ENCODE data around the gene XRCC6.
"Not testable (repeated sequence)": the region's sequence is repeated elsewhere in the genome, so short reads cannot be mapped to it uniquely, and the experiment has no call there.

XRCC6 gene

GRCh38 chr22:41663594-41663993 is 42.5 kb downstream of the XRCC6 start:
- WGBS, 2 experiments, result 93 to 95% methylated on average over 7 to 9 of the region's 9 CpGs
- H3K27me3 ChIP-seq (ENCODE audit: control insufficient read depth, insufficient read depth, low read length, poor library complexity, severe bottlenecking); H3K4me3 ChIP-seq (ENCODE audit: insufficient read depth, low read depth, low read length); H3K27ac ChIP-seq (ENCODE audit: insufficient read depth, low read depth, low read length, poor library complexity, severe bottlenecking); H3K4me1 ChIP-seq (ENCODE audit: control insufficient read depth, insufficient read depth, low read length); H3K9me3 ChIP-seq (ENCODE audit: control insufficient read depth, low read length): not testable (repeated sequence)
- H3K36me3 ChIP-seq (ENCODE audit: control insufficient read depth, insufficient read depth, low read length), result peaks cover 54% of the 10 kb centered on the region

GRCh38 chr22:41664490-41664889 is 43.4 kb downstream of the XRCC6 start:
- H3K9me3 ChIP-seq (ENCODE audit: control insufficient read depth, low read length), result no peaks in the 10 kb centered on the region
- peaks cover 4% of the 10 kb centered on the region for H3K4me1 ChIP-seq (ENCODE audit: control insufficient read depth, insufficient read depth, low read length)
- no peaks in the 10 kb centered on the region for H3K27me3 ChIP-seq (ENCODE audit: control insufficient read depth, insufficient read depth, low read length, poor library complexity, severe bottlenecking)
- peaks cover 47% of the 10 kb centered on the region for H3K36me3 ChIP-seq (ENCODE audit: control insufficient read depth, insufficient read depth, low read length)
- no peak overlapping the region for H3K4me3 ChIP-seq (ENCODE audit: insufficient read depth, low read depth, low read length)
- H3K27ac ChIP-seq (ENCODE audit: insufficient read depth, low read depth, low read length, poor library complexity, severe bottlenecking), result peak overlapping the region; percentile 26

GRCh38 chr22:41664951-41665350 is 43.9 kb downstream of the XRCC6 start:
- Histone ChIP-seq H3K4me1 (ENCODE audit: control insufficient read depth, insufficient read depth, low read length) (peaks cover 4% of the 10 kb centered on the region), H3K27ac (ENCODE audit: insufficient read depth, low read depth, low read length, poor library complexity, severe bottlenecking) (no peak overlapping the region), H3K27me3 (ENCODE audit: control insufficient read depth, insufficient read depth, low read length, poor library complexity, severe bottlenecking) (no peaks in the 10 kb centered on the region), H3K36me3 (ENCODE audit: control insufficient read depth, insufficient read depth, low read length) (peaks cover 42% of the 10 kb centered on the region), H3K9me3 (ENCODE audit: control insufficient read depth, low read length) (no peaks in the 10 kb centered on the region), H3K4me3 (ENCODE audit: insufficient read depth, low read depth, low read length) (no peak overlapping the region)
- 92 to 93% methylated on average over 3 of the region's 3 CpGs for WGBS, 2 experiments

DNA sequence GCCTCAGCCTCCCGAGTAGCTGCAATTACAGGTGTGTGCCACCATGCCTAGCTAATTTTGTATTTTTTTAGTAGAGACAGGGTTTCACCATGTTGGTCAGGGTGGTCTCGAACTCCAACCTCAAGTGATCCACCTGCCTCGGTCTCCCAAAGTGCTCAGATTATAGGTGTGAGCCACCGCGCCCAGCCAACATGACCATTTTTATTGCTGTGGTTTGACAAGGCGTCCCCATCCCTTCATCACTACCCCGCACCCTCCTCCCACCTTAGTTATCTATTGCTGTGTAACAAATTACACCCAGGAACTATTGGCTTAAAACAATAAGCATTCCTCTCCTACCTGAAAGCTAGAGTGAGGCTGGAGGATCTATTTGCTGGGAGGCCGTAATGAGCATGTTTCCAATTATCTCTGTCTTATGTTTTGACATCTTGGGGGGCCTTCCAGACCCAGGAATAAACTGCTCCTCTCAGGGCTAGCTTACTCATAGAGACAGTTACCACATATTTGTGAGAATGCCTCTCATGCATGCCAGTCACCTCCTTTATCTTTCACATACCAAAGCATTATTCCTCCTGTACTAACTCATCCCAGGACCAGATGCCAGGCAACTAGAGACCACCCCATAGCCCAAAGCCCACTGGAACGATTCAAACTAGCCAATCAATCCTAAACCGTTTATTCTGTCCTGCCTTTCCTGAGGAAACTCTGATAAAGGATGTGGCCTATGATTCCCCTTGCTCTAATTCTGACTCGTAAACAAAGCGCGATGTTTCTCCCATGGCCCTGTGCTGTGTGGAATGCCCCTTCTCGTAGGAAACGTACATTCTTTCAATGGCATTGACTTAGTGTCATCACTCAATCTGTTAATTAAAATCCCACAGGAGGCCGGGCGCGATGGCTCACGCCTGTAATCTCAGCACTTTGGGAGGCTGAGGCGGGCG is 48.1 kb downstream of the XRCC6 start:
- no peak overlapping the region for H3K4me3 ChIP-seq (ENCODE audit: insufficient read depth, low read depth, low read length)
- 95 to 96% methylated on average over 21 of the region's 21 CpGs for WGBS, 2 experiments

GRCh38 chr22:41672096-41672495 is 51.0 kb downstream of the XRCC6 start:
- not testable (repeated sequence) for H3K4me1 ChIP-seq (ENCODE audit: control insufficient read depth, insufficient read depth, low read length); H3K4me3 ChIP-seq (ENCODE audit: insufficient read depth, low read depth, low read length)
- WGBS, 2 experiments, result 93 to 96% methylated on average over 10 of the region's 10 CpGs

More for the DNA sequence above, 48.1 kb downstream of the XRCC6 start:
- Histone ChIP-seq H3K36me3 (ENCODE audit: control insufficient read depth, insufficient read depth, low read length) (peaks cover 2% of the 10 kb centered on the region), H3K27me3 (ENCODE audit: control insufficient read depth, insufficient read depth, low read length, poor library complexity, severe bottlenecking) (no peaks in the 10 kb centered on the region), H3K9me3 (ENCODE audit: control insufficient read depth, low read length) (no peaks in the 10 kb centered on the region), H3K27ac (ENCODE audit: insufficient read depth, low read depth, low read length, poor library complexity, severe bottlenecking) (peak overlapping the region; percentile 20), H3K4me1 (ENCODE audit: control insufficient read depth, insufficient read depth, low read length) (peaks cover 4% of the 10 kb centered on the region)

DNA sequence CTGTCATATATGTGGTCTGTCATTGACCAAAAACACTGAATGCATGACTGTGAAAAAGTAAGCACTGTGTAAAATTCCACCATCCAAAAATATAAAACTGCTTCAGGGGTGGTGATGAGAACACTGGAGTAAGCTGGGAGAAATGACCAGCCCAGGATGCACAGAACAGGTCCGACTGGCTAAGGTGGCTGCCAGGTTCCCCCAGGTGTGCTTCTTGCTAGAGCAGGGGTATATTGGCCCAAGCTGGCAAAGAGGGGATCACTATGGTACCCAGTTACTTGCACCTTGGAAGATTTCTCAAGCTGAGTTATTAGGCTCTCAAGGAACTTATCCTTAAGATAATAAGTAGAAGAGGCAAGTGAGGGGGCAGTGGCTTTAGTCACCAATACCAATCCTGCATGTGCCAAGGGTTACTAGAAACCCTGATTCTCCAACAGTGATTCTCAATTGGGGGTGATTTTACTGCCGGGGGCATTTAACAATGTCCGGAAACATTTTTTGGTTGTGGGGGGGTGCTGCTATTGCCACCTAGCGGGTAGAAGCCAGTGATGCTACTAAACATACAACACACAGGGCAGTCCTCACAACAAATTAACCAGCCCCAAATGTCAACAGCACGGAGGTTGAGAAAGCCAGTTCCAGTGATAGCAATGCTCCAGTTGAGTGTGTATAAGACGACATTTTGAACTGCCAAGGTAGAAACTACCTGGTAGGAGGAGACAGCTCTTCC is 51.9 kb downstream of the XRCC6 start:
- Histone ChIP-seq H3K27me3 (ENCODE audit: control insufficient read depth, insufficient read depth, low read length, poor library complexity, severe bottlenecking) (no peaks in the 10 kb centered on the region), H3K4me1 (ENCODE audit: control insufficient read depth, insufficient read depth, low read length) (no peaks in the 10 kb centered on the region), H3K27ac (ENCODE audit: insufficient read depth, low read depth, low read length, poor library complexity, severe bottlenecking) (no peak overlapping the region), H3K36me3 (ENCODE audit: control insufficient read depth, insufficient read depth, low read length) (peaks cover 4% of the 10 kb centered on the region), H3K4me3 (ENCODE audit: insufficient read depth, low read depth, low read length) (no peak overlapping the region), H3K9me3 (ENCODE audit: control insufficient read depth, low read length) (no peaks in the 10 kb centered on the region)
- WGBS, 2 experiments, result 93 to 99% methylated on average over 4 to 6 of the region's 6 CpGs

More at GRCh38 chr22:41672096-41672495, 51.0 kb downstream of the XRCC6 start:
- H3K36me3 ChIP-seq (ENCODE audit: control insufficient read depth, insufficient read depth, low read length); H3K27ac ChIP-seq (ENCODE audit: insufficient read depth, low read depth, low read length, poor library complexity, severe bottlenecking); H3K9me3 ChIP-seq (ENCODE audit: control insufficient read depth, low read length); H3K27me3 ChIP-seq (ENCODE audit: control insufficient read depth, insufficient read depth, low read length, poor library complexity, severe bottlenecking): not testable (repeated sequence)

GRCh38 chr22:41674846-41675340 is 53.8 kb downstream of the XRCC6 start:
- WGBS, 2 experiments, result 95 to 97% methylated on average over 12 of the region's 12 CpGs
- H3K36me3 ChIP-seq (ENCODE audit: control insufficient read depth, insufficient read depth, low read length), result peaks cover 4% of the 10 kb centered on the region
- H3K4me3 ChIP-seq (ENCODE audit: insufficient read depth, low read depth, low read length), result no peak overlapping the region
- H3K27ac ChIP-seq (ENCODE audit: insufficient read depth, low read depth, low read length, poor library complexity, severe bottlenecking), result no peak overlapping the region
- H3K27me3 ChIP-seq (ENCODE audit: control insufficient read depth, insufficient read depth, low read length, poor library complexity, severe bottlenecking), result no peaks in the 10 kb centered on the region
- H3K4me1 ChIP-seq (ENCODE audit: control insufficient read depth, insufficient read depth, low read length), result no peaks in the 10 kb centered on the region
- H3K9me3 ChIP-seq (ENCODE audit: control insufficient read depth, low read length), result no peaks in the 10 kb centered on the region

- Histone ChIP-seq H3K27me3 (ENCODE audit: control insufficient read depth, insufficient read depth, low read length, poor library complexity, severe bottlenecking) (no peaks in the 10 kb centered on the region), H3K4me1 (ENCODE audit: control insufficient read depth, insufficient read depth, low read length) (no peaks in the 10 kb centered on the region), H3K27ac (ENCODE audit: insufficient read depth, low read depth, low read length, poor library complexity, severe bottlenecking) (no peak overlapping the region), H3K36me3 (ENCODE audit: control insufficient read depth, insufficient read depth, low read length) (peaks cover 11% of the 10 kb centered on the region), H3K4me3 (ENCODE audit: insufficient read depth, low read depth, low read length) (no peak overlapping the region), H3K9me3 (ENCODE audit: control insufficient read depth, low read length) (no peaks in the 10 kb centered on the region)
- 93 to 97% methylated on average over 4 of the region's 4 CpGs for WGBS, 2 experiments
These were observed 55.0 kb downstream of the XRCC6 start for GRCh38 chr22:41676134-41676533.

GRCh38 chr22:41681616-41682015 is 60.5 kb downstream of the XRCC6 start:
- Histone ChIP-seq H3K4me1 (ENCODE audit: control insufficient read depth, insufficient read depth, low read length) (no peaks in the 10 kb centered on the region), H3K9me3 (ENCODE audit: control insufficient read depth, low read length) (no peaks in the 10 kb centered on the region), H3K27ac (ENCODE audit: insufficient read depth, low read depth, low read length, poor library complexity, severe bottlenecking) (no peak overlapping the region), H3K36me3 (ENCODE audit: control insufficient read depth, insufficient read depth, low read length) (peaks cover 7% of the 10 kb centered on the region), H3K27me3 (ENCODE audit: control insufficient read depth, insufficient read depth, low read length, poor library complexity, severe bottlenecking) (no peaks in the 10 kb centered on the region), H3K4me3 (ENCODE audit: insufficient read depth, low read depth, low read length) (peak overlapping the region; percentile 51)
- WGBS, 2 experiments, result 71 to 75% methylated on average over 14 of the region's 14 CpGs

Data from ectodermal cell (in vitro differentiated cells).